ENCODE data around the gene HECTD2. TPM values are rescaled to one million over a fixed set of nuclear protein-coding genes. Genes with fewer than 3 reads are reported as not detected.
"Not testable (repeated sequence)": the region's sequence is repeated elsewhere in the genome, so short reads cannot be mapped to it uniquely, and the experiment has no call there.

HECTD2 gene
- total RNA-seq, 1 donor from 2014 or later: 58.3 TPM

DNA sequence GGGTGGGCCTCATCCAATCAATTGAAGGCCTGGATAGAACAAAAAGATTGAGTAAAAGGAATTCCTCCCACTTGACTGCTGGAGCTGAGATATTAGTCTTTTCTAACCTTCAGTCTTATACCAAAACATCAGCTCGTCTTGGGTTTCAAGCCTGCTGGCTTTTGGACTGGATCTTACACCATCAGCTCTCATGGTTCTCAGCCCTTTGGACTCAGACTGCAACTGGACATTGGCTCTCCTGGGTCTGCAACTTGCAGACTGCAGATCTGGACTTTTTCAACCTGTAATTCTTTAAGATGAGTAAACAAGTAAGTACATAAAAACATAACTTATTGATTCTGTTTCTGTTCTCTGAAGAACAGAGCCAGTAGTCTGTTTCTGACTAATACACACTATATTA, 149.0 kb downstream of the HECTD2 start:
- FAIRE-seq (no peak), DNase-seq (ENCODE audit: low spot score in 2 of 2) (no peak)

DNA sequence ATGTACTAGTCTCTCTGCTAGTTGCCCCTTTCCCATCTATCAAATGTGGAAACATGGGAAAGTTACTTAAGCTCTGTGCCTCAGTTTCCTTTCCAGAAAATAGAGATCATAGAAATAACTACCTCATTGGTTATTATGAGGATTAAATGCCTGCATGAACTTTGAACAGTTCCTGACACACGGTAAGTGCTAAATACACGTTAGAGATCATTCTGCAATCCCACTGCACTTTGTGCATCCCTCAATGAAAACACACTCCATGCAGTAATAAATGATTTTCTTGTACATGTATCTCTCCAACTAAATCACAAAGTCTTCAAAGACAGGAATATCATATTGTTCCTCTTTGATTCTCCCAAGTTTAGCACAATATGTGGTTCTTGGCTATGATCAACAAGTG, 149.6 kb downstream of the HECTD2 start:
- FAIRE-seq: no peak
- DNase-seq (ENCODE audit: low spot score in 2 of 2): no peak

DNA sequence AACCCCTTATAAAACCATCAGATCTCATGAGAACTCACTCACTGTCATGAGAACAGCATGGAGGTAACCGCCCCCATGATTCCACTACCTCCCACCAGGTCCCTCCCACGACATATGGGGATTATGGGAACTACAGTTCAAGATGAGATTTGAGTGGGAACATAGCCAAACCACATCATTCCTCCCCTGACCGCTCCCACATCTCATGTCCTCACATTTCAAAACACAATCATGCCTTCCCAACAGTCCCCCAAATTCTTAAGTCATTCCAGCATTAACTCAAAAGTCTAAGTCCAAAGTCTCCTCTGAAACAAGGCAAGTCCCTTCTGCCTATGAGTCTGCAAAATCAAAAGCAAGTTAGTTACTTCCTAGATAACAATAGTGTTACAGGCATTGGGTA, 150.7 kb downstream of the HECTD2 start:
- DNase-seq (ENCODE audit: low spot score in 2 of 2); FAIRE-seq: not testable (repeated sequence)

DNA sequence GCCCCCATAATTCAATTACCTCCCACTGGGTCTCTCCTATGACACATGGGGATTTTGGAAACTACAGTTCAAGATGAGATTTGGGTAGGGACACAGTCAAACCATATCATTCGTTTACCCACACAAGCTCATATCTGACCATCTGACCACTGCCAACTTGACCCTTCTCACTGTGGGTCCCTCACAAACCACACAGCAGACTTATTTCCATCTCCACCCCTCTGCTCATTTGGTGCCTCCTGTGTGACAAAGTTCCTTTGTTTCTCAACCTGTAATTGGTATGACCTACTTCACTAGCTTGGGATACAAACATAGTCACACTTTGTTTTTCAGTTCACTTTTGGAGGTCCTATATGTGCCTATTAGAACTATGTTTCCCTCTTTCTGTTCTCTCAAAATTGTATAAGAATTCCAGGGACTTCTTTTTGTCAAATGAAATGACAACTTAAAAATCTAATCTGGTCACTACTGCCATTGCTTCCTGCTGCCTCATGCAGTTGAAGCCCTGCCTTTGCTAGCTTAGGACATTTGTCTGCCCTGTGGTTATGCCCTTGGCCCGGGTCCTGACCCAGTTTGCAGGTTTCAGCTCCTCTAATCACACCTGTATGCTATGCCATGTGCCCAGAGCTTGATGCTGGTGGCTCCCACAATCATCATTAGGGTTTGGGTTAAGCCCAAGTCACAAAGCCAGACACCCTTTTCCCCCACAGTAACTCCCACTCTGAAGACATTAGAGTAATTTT, 152.9 kb downstream of the HECTD2 start:
- FAIRE-seq (no peak), DNase-seq (ENCODE audit: low spot score in 2 of 2) (no peak)

DNA sequence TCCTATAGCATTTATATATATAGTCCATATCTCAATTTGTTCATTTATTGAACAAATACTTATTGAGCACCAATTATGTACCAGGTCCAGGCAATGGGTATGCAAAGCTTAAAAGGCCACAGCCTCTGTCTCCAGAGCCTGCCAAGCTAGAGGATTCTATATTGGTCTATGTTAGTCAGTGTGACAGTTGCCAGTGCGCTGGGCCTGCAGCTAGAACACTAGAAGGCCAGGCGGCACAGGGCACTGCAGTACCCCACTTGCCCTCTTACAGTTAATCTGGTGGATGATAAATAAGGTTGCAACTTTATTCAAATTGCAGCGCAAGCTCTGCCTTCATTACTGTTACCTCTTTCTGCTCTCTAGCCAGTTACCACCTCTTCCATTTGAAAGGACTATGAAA, 153.9 kb downstream of the HECTD2 start:
- no peak for DNase-seq (ENCODE audit: low spot score in 2 of 2)

More for the DNA sequence above, 153.9 kb downstream of the HECTD2 start:
- FAIRE-seq: no peak

Small RNA genes lying within 50 kb of the gene (small RNA-seq; reads per million reads assigned to genes)
- gene AL161798.1: not detected
- gene RPS27P1: not detected

Other genes starting within 250 kb of the HECTD2 start
- gene PCGF5, start 189.7 kb upstream of the HECTD2 start, total RNA-seq: 15.5 TPM
- 37.9 TPM for gene PPP1R3C, start 222.7 kb downstream of the HECTD2 start, total RNA-seq